ENCODE data around the gene IKZF2. TPM values are rescaled to one million over a fixed set of nuclear protein-coding genes. Genes with fewer than 3 reads are reported as not detected.

Gene IKZF2
- total and polyA plus RNA-seq, 9 of the 15 experiments (the other 6 are each of a cell fraction or from before 2014, with no cell fraction given) = 0.04 to 0.54 (median 0.22) TPM

DNA sequence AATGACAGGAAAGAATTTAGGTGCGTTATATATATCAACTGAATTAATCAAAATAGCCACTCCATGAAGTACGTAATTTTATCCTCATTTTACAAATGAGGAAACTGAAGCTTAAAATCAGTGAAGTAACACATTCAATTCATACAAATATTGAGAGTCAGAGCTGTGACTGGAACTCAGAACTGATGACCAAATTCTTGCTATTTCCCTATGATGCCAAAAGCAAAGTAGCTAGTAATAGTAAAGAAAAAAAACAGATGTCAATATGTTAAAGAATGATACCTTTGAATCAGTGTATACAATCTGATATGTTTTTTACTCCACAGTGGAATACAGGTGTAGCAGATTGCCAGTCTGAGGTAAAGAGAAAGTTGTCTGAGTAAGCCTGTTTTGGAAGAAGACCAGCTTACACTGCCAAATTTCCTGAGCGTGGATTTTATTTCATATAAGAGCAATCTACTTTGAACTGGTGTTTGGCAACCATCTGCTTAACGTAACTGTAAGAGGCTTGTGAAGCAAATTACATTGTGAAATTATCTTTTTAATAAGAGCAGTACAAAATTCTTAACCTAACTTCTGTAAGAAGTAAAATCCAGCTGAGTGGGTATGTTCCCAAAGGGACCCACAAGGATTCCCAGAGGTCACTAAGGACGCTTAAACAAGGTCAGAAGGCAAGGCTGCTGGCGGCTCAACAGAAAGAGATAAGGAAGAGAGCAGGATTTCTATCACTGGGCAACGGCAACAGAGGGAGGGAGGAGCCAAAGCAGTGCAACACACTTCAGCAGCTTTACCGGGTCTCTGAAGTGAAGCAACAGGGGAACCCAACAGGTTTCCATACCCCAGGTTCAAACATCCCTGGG lies 85.6 kb downstream of the IKZF2 start:
- no peaks in the 10 kb centered on the region for H3K27me3 ChIP-seq (ENCODE audit: control insufficient read depth in 2 of 2, insufficient read depth in 2 of 2, low read length in 2 of 2)
- H2AFZ ChIP-seq (ENCODE audit: low read depth, low read length) = no peak overlapping the region
- H3K9me1 ChIP-seq (ENCODE audit: control insufficient read depth, insufficient read depth, low read length) = no peaks in the 10 kb centered on the region
- no peak overlapping the region for H3K27ac ChIP-seq (ENCODE audit: extremely low read depth, low read depth, low read length)
- in situ Hi-C loops (cut with MboI) (no loop called here), intact Hi-C loops (cut with micrococcal nuclease) (no loop called here)
- H4K20me1 ChIP-seq (replicated peaks; ENCODE audit: control insufficient read depth, insufficient read depth, low read length) = no peaks in the 10 kb centered on the region
- H3K9me3 ChIP-seq (replicated peaks; ENCODE audit: control insufficient read depth, insufficient read depth, low read depth, low read length) = no peaks in the 10 kb centered on the region
- ATAC-seq (no peak), DNase-seq (ENCODE audit: extremely low read depth in 1 of 4, low spot score in 3 of 4) (no peak), FAIRE-seq (no peak)
- ChIA-PET POLR2A (no interaction called here), CTCF (ENCODE audit: low intra/inter-chr PET ratio) (no interaction called here)
- H3K9ac ChIP-seq (ENCODE audit: insufficient read depth in 1 of 2, low read depth in 2 of 2, low read length in 2 of 2) = no peak overlapping the region
- no peak overlapping the region for H3K4me2 ChIP-seq (ENCODE audit: insufficient read depth, low read length)
- TF ChIP-seq, protein P1, sequence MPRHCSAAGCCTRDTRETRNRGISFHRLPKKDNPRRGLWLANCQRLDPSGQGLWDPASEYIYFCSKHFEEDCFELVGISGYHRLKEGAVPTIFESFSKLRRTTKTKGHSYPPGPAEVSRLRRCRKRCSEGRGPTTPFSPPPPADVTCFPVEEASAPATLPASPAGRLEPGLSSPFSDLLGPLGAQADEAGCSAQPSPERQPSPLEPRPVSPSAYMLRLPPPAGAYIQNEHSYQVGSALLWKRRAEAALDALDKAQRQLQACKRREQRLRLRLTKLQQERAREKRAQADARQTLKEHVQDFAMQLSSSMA (CRISPR knock-in tag; IDR thresholded peaks at IDR 0.05) = no peak
- TF ChIP-seq TSHZ1 (CRISPR knock-in tag; IDR thresholded peaks at IDR 0.05) = no peak
- TF ChIP-seq HMGXB4 (CRISPR knock-in tag; IDR thresholded peaks at IDR 0.05) = no peak
- no peak for TF ChIP-seq USF2 (CRISPR knock-in tag; IDR thresholded peaks at IDR 0.05)
- TF ChIP-seq POLR2H (tag; IDR thresholded peaks at IDR 0.05; ENCODE audit: low read depth) = no peak
- WGBS (ENCODE audit: insufficient coverage, low coverage, missing lambda C conversion rate) = 2% methylated on average over 8 of the region's 8 CpGs
- no TSS peak for BruUV-seq (replicated peaks)
- no peaks in the 10 kb centered on the region for H3K79me2 ChIP-seq (ENCODE audit: control insufficient read depth, insufficient read depth, low read length)
- no peaks in the 10 kb centered on the region for H3K4me1 ChIP-seq (replicated peaks in 1 of 2; ENCODE audit: control insufficient read depth in 2 of 2, insufficient read depth in 2 of 2, low read length in 2 of 2)
- H3K4me3 ChIP-seq = no peak overlapping the region
- H3K36me3 ChIP-seq (ENCODE audit: control insufficient read depth, insufficient read depth, low read length) = no peaks in the 10 kb centered on the region
